ENCODE results near the gene IL20RB. TPM values are rescaled to one million over a fixed set of nuclear protein-coding genes. Genes with fewer than 3 reads are reported as not detected.

Gene IL20RB
- total RNA-seq, 1 donor from 2014 or later, result 1.8 TPM

GRCh38 chr3:136988651-136989050, 30.9 kb downstream of the IL20RB start:
- no peak for ATAC-seq
- no peak for DNase-seq
- intact Hi-C loops (cut with DNase I), result no loop called here
- no peak overlapping the region for H3K27ac ChIP-seq
- H3K4me1 ChIP-seq, result no peaks in the 10 kb centered on the region
- no peaks in the 10 kb centered on the region for H3K27me3 ChIP-seq (ENCODE audit: low read depth)
- no peaks in the 10 kb centered on the region for H3K36me3 ChIP-seq
- no peaks in the 10 kb centered on the region for H3K9me3 ChIP-seq
- no peak for TF ChIP-seq CTCF (IDR thresholded peaks at IDR 0.05)
- no peak overlapping the region for H3K4me3 ChIP-seq

DNA sequence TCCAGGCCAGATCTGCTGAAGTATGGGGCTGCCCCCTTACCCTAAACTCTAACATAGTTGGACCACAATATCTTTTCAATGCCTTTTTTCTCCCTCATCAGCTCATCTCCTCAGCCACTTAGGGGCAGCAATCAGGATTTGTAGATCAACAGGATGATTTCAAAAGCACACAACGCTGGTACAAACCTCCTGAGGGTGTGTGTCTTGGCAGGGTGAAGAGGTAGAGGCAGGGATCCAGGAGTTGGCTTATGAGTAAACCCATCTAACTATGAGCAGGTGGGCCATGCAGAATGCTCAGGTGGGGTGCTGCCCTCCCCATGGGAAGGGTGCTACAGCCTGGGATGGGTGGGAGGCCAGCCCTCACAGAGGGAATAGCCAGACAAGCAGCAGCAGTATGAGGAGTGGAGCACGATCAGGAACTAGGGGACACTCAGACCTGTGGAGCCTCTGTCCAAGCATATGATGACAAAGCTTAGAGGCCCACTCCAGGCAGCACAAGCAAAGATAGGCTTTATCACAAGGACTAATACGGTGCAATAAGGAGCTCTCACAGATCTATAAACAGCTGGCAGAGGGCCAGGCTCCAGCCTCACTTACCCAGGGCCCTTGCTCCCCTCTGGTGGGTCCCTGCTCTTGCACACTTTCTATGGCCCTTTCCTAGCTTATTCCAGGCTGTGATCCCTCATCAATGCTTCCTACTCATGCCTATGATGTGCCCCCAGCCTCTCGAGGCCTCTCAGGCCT, 32.2 kb downstream of the IL20RB start:
- ATAC-seq, result no peak
- Histone ChIP-seq H3K9me3 (no peaks in the 10 kb centered on the region), H3K36me3 (no peaks in the 10 kb centered on the region), H3K4me3 (no peak overlapping the region), H3K27ac (no peak overlapping the region), H3K4me1 (peaks cover 10% of the 10 kb centered on the region), H3K27me3 (ENCODE audit: low read depth) (no peaks in the 10 kb centered on the region)
- intact Hi-C loops (cut with DNase I), result no loop called here
- DNase-seq, result no peak
- TF ChIP-seq CTCF (IDR thresholded peaks at IDR 0.05), result no peak

GRCh38 chr3:136990826-136991225, 33.0 kb downstream of the IL20RB start:
- intact Hi-C loops (cut with DNase I), result no loop called here
- Histone ChIP-seq H3K36me3 (no peaks in the 10 kb centered on the region), H3K4me3 (no peak overlapping the region), H3K27me3 (ENCODE audit: low read depth) (no peaks in the 10 kb centered on the region), H3K9me3 (no peaks in the 10 kb centered on the region), H3K27ac (no peak overlapping the region), H3K4me1 (peaks cover 18% of the 10 kb centered on the region)
- DNase-seq (no peak), ATAC-seq (no peak)
- no peak for TF ChIP-seq CTCF (IDR thresholded peaks at IDR 0.05)

DNA sequence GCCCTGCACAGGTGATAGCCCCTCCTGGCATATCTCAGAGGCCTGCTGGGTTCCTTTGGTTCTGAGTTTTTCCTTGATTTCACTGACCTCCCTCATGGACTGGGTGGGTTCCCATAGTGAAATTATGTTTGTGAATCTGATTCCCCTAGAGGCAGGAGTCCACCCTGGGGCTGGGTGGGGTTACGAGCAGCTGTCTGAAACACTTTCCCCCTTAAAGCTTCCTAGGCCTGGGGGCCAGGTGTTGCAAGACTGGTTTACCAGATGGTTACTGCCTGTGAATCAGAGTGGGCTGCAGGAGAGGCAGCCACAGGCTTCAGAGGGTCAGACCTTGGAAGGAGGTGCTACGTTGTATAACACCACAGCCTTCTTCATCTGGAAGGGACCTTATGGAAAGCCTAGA, 34.3 kb downstream of the IL20RB start:
- DNase-seq (no peak), ATAC-seq (no peak)
- peaks cover 24% of the 10 kb centered on the region for H3K4me1 ChIP-seq
- no peak overlapping the region for H3K4me3 ChIP-seq
- no peak overlapping the region for H3K27ac ChIP-seq
- H3K27me3 ChIP-seq (ENCODE audit: low read depth), result no peaks in the 10 kb centered on the region
- TF ChIP-seq CTCF (IDR thresholded peaks at IDR 0.05), result no peak
- no peaks in the 10 kb centered on the region for H3K9me3 ChIP-seq
- intact Hi-C loops (cut with DNase I), result no loop called here
- H3K36me3 ChIP-seq, result no peaks in the 10 kb centered on the region

- intact Hi-C loops (cut with DNase I), result no loop called here
- TF ChIP-seq CTCF (IDR thresholded peaks at IDR 0.05), result no peak
- DNase-seq (peak; percentile 83), ATAC-seq (peak; percentile 91 to 92)
- Histone ChIP-seq H3K27ac (peak overlapping the region; percentile 74), H3K9me3 (no peaks in the 10 kb centered on the region), H3K4me3 (no peak overlapping the region), H3K27me3 (ENCODE audit: low read depth) (no peaks in the 10 kb centered on the region), H3K36me3 (no peaks in the 10 kb centered on the region), H3K4me1 (peaks cover 24% of the 10 kb centered on the region)
Measured at GRCh38 chr3:136994772-136995516, 37.2 kb downstream of the IL20RB start.
